Activated CD4-positive, alpha-beta T cell treated with anti-CD3 and anti-CD28 coated beads, Interleukin-2, amount 10 ng/mL, durations not matched to agents 7 days and 5 days (primary cell): ENCODE results near the gene UBR3. TPM values are rescaled to one million over a fixed set of nuclear protein-coding genes. Genes with fewer than 3 reads are reported as not detected.
"Not testable (repeated sequence)": the region's sequence is repeated elsewhere in the genome, so short reads cannot be mapped to it uniquely, and the experiment has no call there.

Experiments
- CTCF ChIA-PET: fragments of 350-600 bp; sonication (Branson Sonifier 250); formaldehyde crosslinking; loops from one replicate; lab custom pipeline; 2021; ENCODE audit warnings: antibody characterized with exemption; lab: Charles Lee
- POLR2A ChIA-PET: fragments of 350-600 bp; sonication (Branson Sonifier 250); formaldehyde crosslinking; loops from one replicate; lab custom pipeline; 2021; ENCODE audit warnings: antibody characterized with exemption; lab: Charles Lee
- DNase-seq: peaks from one replicate; pipeline ENCODE4 v3.0.0-alpha.2; 2020
- H3K27ac Mint-ChIP-seq: one replicate; pipeline ENCODE4 v1.8.0; 2021; ENCODE audit warnings: mild to moderate bottlenecking, moderate library complexity, mixed read lengths
- H3K27me3 Mint-ChIP-seq: one replicate; pipeline ENCODE4 v1.8.0; 2021; ENCODE audit warnings: mixed read lengths
- H3K36me3 Mint-ChIP-seq: one replicate; pipeline ENCODE4 v1.8.0; 2021; ENCODE audit warnings: low read depth, mixed read lengths
- H3K4me1 Mint-ChIP-seq: one replicate; pipeline ENCODE4 v1.8.0; 2021; ENCODE audit warnings: mixed read lengths
- H3K4me3 Mint-ChIP-seq: one replicate; pipeline ENCODE4 v1.8.0; 2021; ENCODE audit warnings: mild to moderate bottlenecking, moderate library complexity, mixed read lengths
- H3K9me3 Mint-ChIP-seq: one replicate; pipeline ENCODE4 v1.8.0; 2021; ENCODE audit warnings: mixed read lengths
- total RNA-seq, 2 experiments: library from RNA; stranded (reverse); gene quantifications; one replicate each; pipeline ENCODE4 v1.2.3, GENCODE V29; 2021

UBR3 gene
- total RNA-seq, 2 experiments from 2014 or later = 22.4 to 27.4 TPM

DNA sequence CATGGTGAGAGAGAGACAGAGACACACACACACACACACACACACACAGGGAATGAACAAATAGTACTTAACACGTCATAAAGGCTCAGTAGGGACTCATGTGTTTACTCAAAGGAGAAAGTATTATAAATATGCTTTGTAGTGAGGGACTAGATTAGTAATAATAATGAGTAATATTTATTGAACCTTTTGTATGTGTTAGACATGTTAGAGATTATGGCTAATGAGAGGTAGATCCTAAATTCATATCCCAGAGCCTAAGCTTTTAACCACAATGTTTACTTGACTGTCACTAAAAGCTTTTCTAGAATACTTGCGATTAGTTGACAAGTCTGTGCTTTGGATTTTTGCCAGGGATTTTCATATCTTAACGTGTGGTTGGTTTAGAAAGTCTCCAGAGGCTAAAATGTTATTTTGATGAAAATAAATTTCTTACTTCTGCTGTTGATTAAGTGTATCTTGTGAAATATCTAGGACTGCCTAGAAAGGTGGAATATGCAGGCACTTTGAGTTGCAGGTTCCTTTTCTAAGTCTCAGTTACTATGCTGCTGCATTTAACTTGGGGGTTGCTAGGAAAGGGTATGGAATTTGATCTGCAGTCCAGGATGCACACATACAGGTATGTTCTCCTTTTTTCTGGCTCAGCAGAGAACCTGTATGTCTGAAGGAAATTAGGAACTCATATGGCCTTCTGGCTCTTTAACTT lies 64.5 kb downstream of the UBR3 start:
- POLR2A ChIA-PET = no interaction called here
- no peak overlapping the region for H3K4me3 Mint-ChIP-seq
- H3K27ac Mint-ChIP-seq = no peak overlapping the region
- no peaks in the 10 kb centered on the region for H3K27me3 Mint-ChIP-seq
- DNase-seq = no peak
- H3K36me3 Mint-ChIP-seq = peaks cover 8% of the 10 kb centered on the region
- CTCF ChIA-PET = no interaction called here
- no peaks in the 10 kb centered on the region for H3K4me1 Mint-ChIP-seq
- no peaks in the 10 kb centered on the region for H3K9me3 Mint-ChIP-seq

DNA sequence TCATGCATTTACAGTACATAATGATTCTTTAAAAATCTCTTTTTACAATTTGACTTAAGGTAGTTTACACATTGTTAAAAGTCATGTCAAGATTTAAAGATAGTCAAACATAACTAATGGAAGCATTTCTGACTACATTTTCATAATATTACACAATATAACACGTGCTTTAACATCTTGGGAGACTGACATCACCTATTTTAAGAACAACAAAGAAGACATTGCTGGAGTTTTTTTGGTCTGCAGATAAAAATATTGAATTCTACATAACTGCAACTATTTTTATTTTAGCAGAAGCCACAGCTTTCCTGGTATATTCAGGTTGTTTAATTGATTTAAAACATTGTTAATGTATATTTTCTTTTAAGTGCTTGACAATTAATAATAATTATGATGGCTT lies 65.7 kb downstream of the UBR3 start:
- no peaks in the 10 kb centered on the region for H3K9me3 Mint-ChIP-seq
- peaks cover 8% of the 10 kb centered on the region for H3K36me3 Mint-ChIP-seq
- CTCF ChIA-PET = no interaction called here
- no peaks in the 10 kb centered on the region for H3K4me1 Mint-ChIP-seq
- DNase-seq = no peak
- H3K27ac Mint-ChIP-seq = no peak overlapping the region
- H3K4me3 Mint-ChIP-seq = no peak overlapping the region
- POLR2A ChIA-PET = no interaction called here
- no peaks in the 10 kb centered on the region for H3K27me3 Mint-ChIP-seq

DNA sequence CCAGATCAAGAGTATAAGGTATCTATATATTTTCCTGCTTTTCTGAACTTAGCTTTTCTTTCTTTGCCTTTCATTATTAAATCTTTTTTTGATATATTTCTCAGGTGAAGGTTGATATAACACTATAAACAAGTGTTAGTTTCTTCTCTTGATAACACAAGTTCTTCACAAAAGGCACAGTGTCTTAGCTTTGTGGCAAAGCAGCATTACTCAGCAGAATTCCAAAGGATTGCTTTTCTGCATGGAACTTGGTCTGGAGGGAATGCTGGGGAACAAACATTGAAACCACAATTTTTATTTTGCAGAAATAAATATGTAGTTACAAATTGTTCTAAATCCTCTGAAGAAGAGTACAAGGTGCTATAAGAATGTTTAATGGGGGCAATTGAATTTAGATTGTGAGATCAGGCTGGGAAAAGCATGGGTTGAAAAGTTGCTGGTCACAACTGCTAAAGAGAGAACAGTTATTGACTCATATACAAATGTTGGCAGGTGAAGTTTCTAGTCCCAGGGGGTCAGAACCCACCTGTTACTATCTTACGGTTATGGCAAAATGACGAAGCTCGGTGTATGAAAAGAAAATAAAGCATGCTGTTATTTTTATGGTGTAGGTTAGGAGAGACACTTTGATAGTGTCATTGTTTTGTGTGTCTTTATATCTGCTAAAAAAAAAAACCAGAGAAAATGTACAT lies 68.2 kb downstream of the UBR3 start:
- DNase-seq = no peak
- Mint-ChIP-seq H3K4me1 (peaks cover 3% of the 10 kb centered on the region), H3K36me3 (peaks cover 13% of the 10 kb centered on the region), H3K4me3 (no peak overlapping the region), H3K9me3 (no peaks in the 10 kb centered on the region), H3K27ac (no peak overlapping the region), H3K27me3 (no peaks in the 10 kb centered on the region)
- ChIA-PET CTCF (interaction anchor here (0.5 to 0.7 kb wide), 3 partner anchors 9 to 1729 kb away, joined by 3 to 4 read pairs (median 3); no protein-coding TSS in a partner anchor), POLR2A (no interaction called here)

GRCh38 chr2:169897834-169898233 lies 70.6 kb downstream of the UBR3 start:
- peaks cover 3% of the 10 kb centered on the region for H3K4me1 Mint-ChIP-seq
- ChIA-PET CTCF (interaction anchor here (0.7 kb wide), 1 partner anchor 1052 kb away, joined by 3 read pairs; no protein-coding TSS in a partner anchor), POLR2A (no interaction called here)
- no peak overlapping the region for H3K27ac Mint-ChIP-seq
- H3K27me3 Mint-ChIP-seq = no peaks in the 10 kb centered on the region
- no peaks in the 10 kb centered on the region for H3K9me3 Mint-ChIP-seq
- no peak for DNase-seq
- peaks cover 15% of the 10 kb centered on the region for H3K36me3 Mint-ChIP-seq
- no peak overlapping the region for H3K4me3 Mint-ChIP-seq

DNA sequence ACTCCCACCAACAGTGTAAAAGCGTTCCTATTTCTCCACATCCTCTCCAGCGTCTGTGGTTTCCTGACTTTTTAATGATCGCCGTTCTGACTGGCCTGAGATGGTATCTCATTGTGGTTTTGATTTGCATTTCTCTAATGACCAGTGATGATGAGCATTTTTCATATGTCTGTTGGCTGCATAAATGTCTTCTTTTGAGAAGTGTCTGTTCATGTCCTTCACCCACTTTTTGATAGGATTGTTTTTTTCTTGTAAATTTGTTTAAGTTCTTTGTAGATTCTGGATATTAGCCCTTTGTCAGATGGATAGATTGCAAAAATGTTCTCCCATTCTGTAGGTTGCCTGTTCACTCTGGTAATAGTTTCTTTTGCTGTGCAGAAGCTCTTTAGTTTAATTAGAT lies 72.8 kb downstream of the UBR3 start:
- H3K9me3 Mint-ChIP-seq, H3K4me1 Mint-ChIP-seq, POLR2A ChIA-PET, DNase-seq, H3K4me3 Mint-ChIP-seq, CTCF ChIA-PET, H3K27me3 Mint-ChIP-seq, H3K27ac Mint-ChIP-seq: not testable (repeated sequence)
- H3K36me3 Mint-ChIP-seq = peaks cover 14% of the 10 kb centered on the region

GRCh38 chr2:169900686-169901085 lies 73.4 kb downstream of the UBR3 start:
- ChIA-PET POLR2A (no interaction called here), CTCF (interaction anchor here (0.6 kb wide), 1 partner anchor 869 kb away, joined by 3 read pairs; no protein-coding TSS in a partner anchor)
- Mint-ChIP-seq H3K4me1 (peaks cover 3% of the 10 kb centered on the region), H3K27ac (no peak overlapping the region), H3K36me3 (peaks cover 11% of the 10 kb centered on the region), H3K27me3 (no peaks in the 10 kb centered on the region), H3K9me3 (no peaks in the 10 kb centered on the region), H3K4me3 (no peak overlapping the region)
- no peak for DNase-seq

DNA sequence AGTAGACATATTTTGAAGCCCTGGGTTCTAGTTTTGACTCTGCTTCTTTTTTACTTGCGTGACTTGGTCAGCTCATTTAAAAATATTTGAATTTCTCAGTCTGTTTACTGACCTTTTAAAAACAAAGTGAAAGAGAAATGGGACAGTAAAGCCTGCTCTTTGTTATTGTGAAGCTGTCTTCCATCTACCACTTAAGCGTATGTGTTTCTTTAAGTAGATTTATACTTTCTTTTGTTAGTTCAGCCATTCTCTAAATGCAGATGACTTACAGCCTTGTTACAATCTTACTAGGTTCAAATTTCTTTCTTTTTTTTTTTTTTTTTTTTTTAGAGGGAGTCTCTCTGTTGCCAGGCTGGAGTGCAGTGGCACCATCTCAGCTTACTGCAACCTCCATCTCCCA lies 79.5 kb downstream of the UBR3 start:
- H3K27me3 Mint-ChIP-seq = no peaks in the 10 kb centered on the region
- ChIA-PET CTCF (interaction anchor here (0.6 to 0.7 kb wide), 2 partner anchors 81 to 214 kb away, joined by 3 read pairs; no protein-coding TSS in a partner anchor), POLR2A (no interaction called here)
- no peaks in the 10 kb centered on the region for H3K9me3 Mint-ChIP-seq
- H3K36me3 Mint-ChIP-seq = peaks cover 9% of the 10 kb centered on the region
- no peaks in the 10 kb centered on the region for H3K4me1 Mint-ChIP-seq
- H3K27ac Mint-ChIP-seq = no peak overlapping the region
- H3K4me3 Mint-ChIP-seq = no peak overlapping the region
- no peak for DNase-seq

GRCh38 chr2:169909376-169909775 lies 82.1 kb downstream of the UBR3 start:
- ChIA-PET CTCF (no interaction called here), POLR2A (no interaction called here)
- no peak overlapping the region for H3K27ac Mint-ChIP-seq
- peaks cover 6% of the 10 kb centered on the region for H3K36me3 Mint-ChIP-seq
- H3K9me3 Mint-ChIP-seq = no peaks in the 10 kb centered on the region
- DNase-seq = no peak
- H3K27me3 Mint-ChIP-seq = no peaks in the 10 kb centered on the region
- no peak overlapping the region for H3K4me3 Mint-ChIP-seq
- no peaks in the 10 kb centered on the region for H3K4me1 Mint-ChIP-seq

GRCh38 chr2:169910109-169910799 lies 83.0 kb downstream of the UBR3 start:
- Mint-ChIP-seq H3K4me3 (no peak overlapping the region), H3K4me1 (no peaks in the 10 kb centered on the region), H3K9me3 (no peaks in the 10 kb centered on the region), H3K36me3 (peaks cover 6% of the 10 kb centered on the region), H3K27me3 (no peaks in the 10 kb centered on the region), H3K27ac (no peak overlapping the region)
- ChIA-PET POLR2A (no interaction called here), CTCF (interaction anchor here (1.5 kb wide), 1 partner anchor 20 kb away, joined by 3 read pairs; no protein-coding TSS in a partner anchor)
- DNase-seq = no peak

- Mint-ChIP-seq H3K27me3 (no peaks in the 10 kb centered on the region), H3K4me1 (no peaks in the 10 kb centered on the region), H3K27ac (no peak overlapping the region), H3K4me3 (no peak overlapping the region), H3K9me3 (no peaks in the 10 kb centered on the region), H3K36me3 (peaks cover 6% of the 10 kb centered on the region)
- ChIA-PET CTCF (interaction anchor here (1.5 kb wide), 1 partner anchor 20 kb away, joined by 3 read pairs; no protein-coding TSS in a partner anchor), POLR2A (no interaction called here)
- DNase-seq = no peak
Measured at GRCh38 chr2:169911119-169911518, 83.9 kb downstream of the UBR3 start.

DNA sequence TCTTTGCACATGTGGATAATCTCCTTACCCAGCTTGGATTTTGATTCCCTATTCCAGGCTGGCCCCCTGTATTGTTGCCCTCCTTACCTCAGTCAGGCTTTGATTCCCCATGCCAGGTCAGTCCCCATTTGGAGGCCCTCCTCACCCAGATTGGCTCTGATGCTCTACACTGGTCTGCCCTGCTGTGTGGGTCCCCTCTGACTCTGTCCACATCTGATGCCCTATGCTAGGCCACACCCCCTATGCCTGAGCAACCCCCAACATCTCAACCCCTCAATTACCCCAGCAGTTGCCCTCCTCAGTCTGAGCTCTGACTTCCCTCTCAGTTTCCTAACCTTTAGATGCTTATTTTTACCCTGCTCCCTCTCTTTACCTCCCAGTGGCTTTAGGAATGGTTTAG lies 89.4 kb downstream of the UBR3 start:
- H3K27ac Mint-ChIP-seq = no peak overlapping the region
- ChIA-PET CTCF (no interaction called here), POLR2A (no interaction called here)
- DNase-seq = no peak
- no peaks in the 10 kb centered on the region for H3K27me3 Mint-ChIP-seq
- H3K4me1 Mint-ChIP-seq = no peaks in the 10 kb centered on the region
- no peaks in the 10 kb centered on the region for H3K9me3 Mint-ChIP-seq
- H3K4me3 Mint-ChIP-seq = no peak overlapping the region
- no peaks in the 10 kb centered on the region for H3K36me3 Mint-ChIP-seq

DNA sequence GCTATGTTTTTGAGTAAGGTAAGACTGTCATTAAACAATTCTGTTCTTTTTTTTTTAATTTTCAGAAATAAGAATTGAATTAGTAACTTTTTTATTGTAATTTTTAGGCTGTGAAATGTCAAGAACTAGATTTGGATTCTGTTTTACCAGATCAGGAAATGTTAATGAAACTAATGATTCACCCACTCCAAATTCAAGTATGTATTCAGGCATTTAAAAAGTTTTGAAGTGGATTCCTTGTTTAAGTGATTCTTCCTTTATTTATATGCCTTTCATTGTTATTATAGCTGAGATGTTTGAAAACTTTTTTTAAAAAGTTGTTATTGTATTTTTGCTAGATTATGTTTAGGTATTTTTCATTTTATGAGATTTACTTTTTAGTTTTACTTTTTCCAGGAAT lies 96.7 kb downstream of the UBR3 start:
- Mint-ChIP-seq H3K36me3 (no peaks in the 10 kb centered on the region), H3K9me3 (no peaks in the 10 kb centered on the region), H3K27me3 (no peaks in the 10 kb centered on the region), H3K27ac (no peak overlapping the region), H3K4me1 (no peaks in the 10 kb centered on the region), H3K4me3 (no peak overlapping the region)
- CTCF ChIA-PET = no interaction called here
- POLR2A ChIA-PET = no interaction called here
- no peak for DNase-seq

DNA sequence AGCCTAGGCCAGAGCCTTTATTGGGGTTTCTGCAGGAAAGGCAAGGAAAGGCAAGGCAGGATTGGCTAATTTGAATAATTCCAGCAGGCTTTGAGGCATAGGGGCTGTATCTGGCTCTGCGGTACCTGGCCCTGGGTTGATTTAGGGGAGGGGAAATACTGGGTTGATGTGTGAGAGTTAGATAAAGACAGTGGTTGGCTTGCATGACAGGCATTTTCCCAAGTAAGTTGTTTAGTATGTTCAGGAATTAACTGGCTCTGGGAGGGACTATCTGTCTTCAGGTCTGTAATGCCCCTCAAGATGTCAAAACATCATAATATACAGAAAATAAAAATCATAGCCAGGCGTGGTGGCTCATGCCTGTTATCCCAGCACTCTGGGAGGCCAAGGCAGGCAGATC lies 98.7 kb downstream of the UBR3 start:
- H3K27ac Mint-ChIP-seq = no peak overlapping the region
- POLR2A ChIA-PET = no interaction called here
- DNase-seq = no peak
- H3K36me3 Mint-ChIP-seq = no peaks in the 10 kb centered on the region
- H3K4me3 Mint-ChIP-seq = no peak overlapping the region
- H3K4me1 Mint-ChIP-seq = no peaks in the 10 kb centered on the region
- H3K27me3 Mint-ChIP-seq = no peaks in the 10 kb centered on the region
- no peaks in the 10 kb centered on the region for H3K9me3 Mint-ChIP-seq
- CTCF ChIA-PET = no interaction called here
